Posterior vena cava (tissue), 2 donors: ENCODE results near the gene TAPBP. TPM values are rescaled to one million over a fixed set of nuclear protein-coding genes. Genes with fewer than 3 reads are reported as not detected.
A peak's percentile ranks its signal among the peaks of the same experiment; 100 is the strongest.
"Not testable (repeated sequence)": the region's sequence is repeated elsewhere in the genome, so short reads cannot be mapped to it uniquely, and the experiment has no call there.

Experiments used
- DNase-seq: peaks from one replicate; pipeline ENCODE4 v3.0.0-alpha.2; 2020; ENCODE audit warnings: low spot score
- intact Hi-C, 2 donors: fragments of 100-400 bp; cut with DNase I; formaldehyde crosslinking; loops; one replicate each; pipeline versions ENCODE4 v1.14.1 to v1.14.2; 2022 to 2023
- total RNA-seq, 2 donors: library from RNA; stranded (reverse); fragmentation: NEBNext Ultra II Directional; extraction: Animal tissue kit (Norgen Biotek cat#: 25700); gene quantifications; one replicate each; pipeline ENCODE4 v1.2.1, GENCODE V29; 2021
- donor health status: DM: yes; HTN: yes; CAD: no.
- donor health status: DM: yes; HTN: yes; CAD: no.

Gene TAPBP
- total RNA-seq, 2 donors from 2014 or later = 57.7 to 65.8 TPM

- no peak for DNase-seq
- intact Hi-C loops = no loop called here
These were observed 33.3 kb downstream of the TAPBP start for GRCh38 chr6:33280539-33280938.

DNA sequence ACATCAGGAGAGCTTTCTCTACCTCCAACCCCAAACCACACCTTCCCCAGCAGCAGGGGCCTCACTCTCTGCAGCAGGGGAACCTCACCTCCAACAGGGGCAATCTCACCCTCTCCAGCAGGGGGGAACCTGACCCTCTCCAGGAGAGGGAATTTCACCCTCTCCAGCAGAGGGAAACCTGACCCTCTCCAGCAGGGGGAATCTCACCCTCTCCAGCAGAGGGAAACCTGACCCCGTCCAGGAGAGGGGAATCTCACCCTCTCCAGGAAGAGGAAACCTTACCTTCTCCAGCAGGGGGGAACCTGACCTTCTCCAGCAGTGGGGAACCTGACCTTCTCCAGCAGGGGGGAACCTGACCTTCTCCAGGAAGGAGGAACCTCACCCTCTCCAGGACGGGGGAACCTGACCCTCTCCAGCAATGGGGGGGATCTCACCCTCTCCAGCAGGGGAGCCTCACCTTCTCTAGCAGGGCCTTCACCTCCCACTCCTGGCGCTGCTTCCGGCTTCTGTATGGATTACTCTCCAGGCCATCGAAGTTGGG, 33.8 kb downstream of the TAPBP start:
- intact Hi-C loops = no loop called here
- DNase-seq = no peak

DNA sequence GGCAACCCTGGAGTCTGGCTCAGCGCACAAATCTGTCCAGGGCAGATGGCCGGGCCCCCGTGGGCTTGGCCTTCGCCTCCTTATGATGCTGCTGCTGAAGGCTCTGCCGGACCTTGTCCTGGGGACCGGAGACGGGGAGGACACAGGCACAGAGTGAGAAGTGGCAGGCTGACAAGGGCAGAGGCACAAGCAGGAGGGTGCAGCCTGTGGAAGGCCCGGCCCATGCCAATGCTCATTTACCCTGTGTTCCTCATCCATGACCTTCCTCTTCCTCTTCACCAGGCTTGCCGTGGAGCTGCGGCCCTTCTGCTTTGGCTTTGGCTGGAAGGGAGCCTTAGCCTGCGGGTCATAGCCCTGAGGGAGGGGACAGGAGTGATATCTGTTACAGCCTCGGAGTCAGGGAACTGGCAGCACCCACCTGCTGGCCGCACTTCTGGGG, 34.6 kb downstream of the TAPBP start:
- no peak for DNase-seq
- intact Hi-C loops = no loop called here

DNA sequence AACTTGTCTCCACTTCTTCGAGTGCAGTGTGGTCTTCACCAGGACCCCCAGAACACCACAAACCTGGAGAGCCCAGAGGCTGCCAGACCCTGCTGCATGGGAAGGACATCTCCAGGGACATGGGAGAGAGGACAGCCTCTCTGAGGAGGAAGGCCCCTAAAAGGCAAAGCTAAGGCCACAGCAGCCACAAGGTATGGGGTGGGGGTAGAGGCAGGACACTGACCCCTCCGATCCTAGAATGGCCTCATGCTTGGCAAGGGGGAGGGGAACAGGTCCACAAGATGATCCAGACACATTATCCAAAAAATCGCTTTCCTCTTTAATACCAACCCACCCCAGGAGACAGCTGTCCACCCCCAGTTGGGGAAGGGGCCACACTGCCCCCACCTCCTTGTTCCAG, 35.1 kb downstream of the TAPBP start:
- DNase-seq = no peak

GRCh38 chr6:33278392-33278741, 35.5 kb downstream of the TAPBP start:
- no peak for DNase-seq
- intact Hi-C loops = no loop called here

More for the DNA sequence above, 35.1 kb downstream of the TAPBP start:
- intact Hi-C loops = no loop called here

DNA sequence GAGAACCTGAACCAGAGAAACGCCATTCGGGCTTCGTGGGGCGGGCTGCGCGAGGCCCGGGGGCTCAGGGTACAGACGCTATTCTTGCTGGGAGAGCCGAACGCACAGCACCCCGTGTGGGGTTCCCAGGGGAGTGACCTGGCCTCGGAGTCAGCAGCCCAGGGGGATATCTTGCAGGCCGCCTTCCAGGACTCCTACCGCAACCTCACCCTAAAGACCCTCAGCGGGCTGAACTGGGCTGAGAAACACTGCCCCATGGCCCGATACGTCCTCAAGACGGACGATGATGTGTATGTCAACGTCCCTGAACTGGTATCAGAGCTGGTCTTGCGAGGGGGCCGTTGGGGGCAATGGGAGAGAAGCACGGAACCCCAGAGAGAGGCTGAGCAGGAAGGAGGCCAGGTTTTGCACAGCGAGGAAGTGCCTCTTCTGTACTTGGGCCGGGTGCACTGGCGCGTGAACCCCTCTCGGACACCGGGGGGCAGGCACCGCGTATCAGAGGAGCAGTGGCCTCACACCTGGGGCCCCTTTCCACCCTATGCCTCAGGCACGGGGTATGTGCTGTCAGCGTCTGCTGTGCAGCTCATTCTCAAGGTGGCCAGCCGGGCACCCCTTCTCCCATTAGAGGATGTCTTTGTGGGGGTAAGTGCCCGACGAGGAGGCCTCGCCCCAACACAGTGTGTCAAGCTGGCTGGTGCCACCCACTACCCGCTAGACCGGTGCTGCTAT, 36.1 kb downstream of the TAPBP start:
- no peak for DNase-seq
- intact Hi-C loops = no loop called here

DNA sequence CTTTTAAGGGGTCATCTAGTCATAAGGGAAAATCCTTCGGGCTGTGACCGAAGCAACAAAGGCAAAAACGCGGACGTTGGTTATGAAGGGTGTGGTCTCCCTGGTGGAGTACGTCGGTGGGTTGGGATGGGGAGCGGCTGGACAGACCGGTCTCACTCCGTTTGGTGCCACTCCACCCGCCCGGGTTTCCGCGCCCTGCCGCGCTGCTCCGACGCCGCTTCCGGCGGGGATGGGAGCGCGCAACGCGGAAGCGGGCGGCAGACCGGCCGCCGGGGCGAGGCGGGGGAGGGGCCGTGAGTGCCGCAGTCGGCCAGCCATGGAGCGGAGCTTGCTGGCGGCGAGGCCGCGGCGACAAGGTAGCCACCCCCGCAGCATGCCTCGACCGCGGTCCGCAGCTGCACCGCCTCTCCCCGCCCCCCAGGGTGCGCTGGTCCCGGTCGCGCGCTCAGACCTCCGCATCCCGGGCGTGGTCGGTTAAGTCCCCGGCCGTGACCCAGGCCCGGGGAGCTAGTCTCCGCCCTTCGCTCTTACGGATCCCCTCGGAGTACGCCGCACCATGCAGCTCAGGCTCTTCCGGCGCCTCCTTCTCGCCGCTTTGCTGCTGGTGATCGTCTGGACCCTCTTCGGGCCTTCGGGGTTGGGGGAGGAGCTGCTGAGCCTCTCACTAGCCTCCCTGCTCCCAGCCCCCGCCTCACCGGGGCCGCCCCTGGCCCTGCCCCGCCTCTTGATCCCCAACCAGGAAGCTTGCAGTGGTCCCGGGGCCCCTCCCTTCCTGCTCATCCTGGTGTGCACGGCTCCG, 36.8 kb downstream of the TAPBP start, which contains the start of gene B3GALT4:
Gene B3GALT4 (plus strand): TSS at position 260 of the 799 bp plus-strand sequence. CDS start 297 bp downstream, at position 557.
- intact Hi-C loops = no loop called here
- DNase-seq = peak; percentile 92

DNA sequence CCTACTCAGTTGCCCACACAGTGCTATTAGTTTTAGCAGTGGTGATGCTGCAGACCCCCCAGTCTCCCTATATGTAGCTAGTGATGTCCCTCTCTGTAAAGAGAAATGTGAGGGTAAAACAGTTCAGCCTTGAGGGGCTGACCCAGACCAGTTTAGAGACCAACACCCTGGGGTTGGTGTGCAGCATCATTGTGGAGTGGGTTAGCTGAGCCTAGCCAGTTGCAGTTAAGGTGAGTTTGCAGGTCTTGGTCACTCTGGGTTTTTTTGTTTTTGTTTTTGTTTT, 37.4 kb downstream of the TAPBP start:
- no peak for DNase-seq
- intact Hi-C loops = no loop called here

GRCh38 chr6:33275795-33276580, 37.9 kb downstream of the TAPBP start:
- intact Hi-C loops, DNase-seq: not testable (repeated sequence)

GRCh38 chr6:33273924-33274902, 39.7 kb downstream of the TAPBP start:
- DNase-seq = no peak
- intact Hi-C loops = no loop called here

- intact Hi-C loops = no loop called here
- DNase-seq = no peak
These were observed 40.6 kb downstream of the TAPBP start for GRCh38 chr6:33273129-33273923.

GRCh38 chr6:33272275-33273128, 41.4 kb downstream of the TAPBP start:
- intact Hi-C loops = no loop called here
- DNase-seq = no peak

GRCh38 chr6:33271468-33272274, 42.2 kb downstream of the TAPBP start, which contains the start of the genes RPS18 and VPS52:
RPS18 (plus strand) TSS chr6:33272075; CDS start chr6:33272120, 45 bp downstream.
VPS52 (minus strand) TSS chr6:33271876; CDS start chr6:33271675, 201 bp downstream.
- intact Hi-C loops = no loop called here

DNA sequence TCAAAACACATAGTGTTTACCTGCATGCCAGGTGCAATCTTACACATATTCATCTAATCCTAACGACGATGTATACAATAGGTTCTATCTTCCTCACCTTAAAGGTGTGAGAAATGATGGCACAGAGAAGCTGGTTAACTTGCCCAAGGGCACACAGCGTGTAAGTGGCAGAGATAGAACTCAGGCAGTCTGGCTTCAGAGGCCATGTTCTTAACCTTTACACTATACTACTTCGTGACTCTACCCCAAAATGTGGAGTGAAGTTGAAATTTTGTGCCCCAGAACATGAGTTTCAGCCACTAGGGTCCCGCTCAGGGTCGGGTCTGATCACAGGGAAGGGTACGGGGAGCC, 42.8 kb downstream of the TAPBP start:
- DNase-seq = no peak
- intact Hi-C loops = no loop called here

More at GRCh38 chr6:33271468-33272274, 42.2 kb downstream of the TAPBP start, which contains the start of the genes RPS18 and VPS52:
- DNase-seq = peak; percentile 97

- intact Hi-C loops = no loop called here
- DNase-seq = no peak
These were observed 49.9 kb downstream of the TAPBP start for GRCh38 chr6:33264015-33264414.

DNA sequence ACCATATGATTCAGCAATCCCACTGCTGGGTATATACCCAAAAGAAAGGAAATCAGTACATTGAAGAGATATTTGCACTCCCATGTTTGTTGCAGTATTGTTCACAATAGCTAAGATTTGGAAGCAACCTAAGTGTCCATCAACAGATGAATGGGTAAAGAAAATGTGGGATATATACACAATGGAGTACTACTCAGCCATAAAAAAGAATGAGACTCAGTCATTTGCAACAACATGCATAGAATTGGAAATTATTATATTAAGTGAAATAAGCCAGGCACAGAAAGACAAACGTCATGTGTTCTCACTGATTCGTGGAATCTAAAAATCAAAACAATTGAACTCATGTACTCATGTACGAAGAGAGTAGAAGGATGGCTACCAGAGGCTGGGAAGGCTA, 51.4 kb downstream of the TAPBP start:
- intact Hi-C loops, DNase-seq: not testable (repeated sequence)
